Esophagus (tissue), 2 donors: ENCODE measurements around the gene ZNF146. TPM values are rescaled to one million over a fixed set of nuclear protein-coding genes. Genes with fewer than 3 reads are reported as not detected.
"Not testable (repeated sequence)": the region's sequence is repeated elsewhere in the genome, so short reads cannot be mapped to it uniquely, and the experiment has no call there.

ENCODE experiments used
- H3K27ac ChIP-seq, 2 donors: one replicate each; pipeline ENCODE4 v1.5.1; 2013; ENCODE audit warnings: low read depth in 2 of 2, mild to moderate bottlenecking in 2 of 2, inconsistent platforms in 1 of 2, low read length in 1 of 2, moderate library complexity in 1 of 2
- H3K27me3 ChIP-seq, 2 donors: one replicate each; pipeline ENCODE4 v1.6.1; 2013; ENCODE audit warnings: low read length in 2 of 2, control low read depth in 1 of 2, mild to moderate bottlenecking in 1 of 2; ENCODE audit not compliant: insufficient read depth in 2 of 2, control insufficient read depth in 1 of 2
- H3K36me3 ChIP-seq, 2 donors: one replicate each; pipeline ENCODE4 v1.6.1; 2013; ENCODE audit warnings: low read length in 1 of 2; ENCODE audit not compliant: control insufficient read depth in 2 of 2, insufficient read depth in 2 of 2
- H3K4me1 ChIP-seq, 2 donors: one replicate each; pipeline ENCODE4 v1.6.1; 2013; ENCODE audit warnings: low read length in 1 of 2; ENCODE audit not compliant: control insufficient read depth in 2 of 2, insufficient read depth in 2 of 2
- H3K4me3 ChIP-seq, 2 donors: one replicate each; pipeline ENCODE4 v1.5.1; 2013; ENCODE audit warnings: low read length in 2 of 2, mild to moderate bottlenecking in 2 of 2, low read depth in 1 of 2, moderate library complexity in 1 of 2
- H3K9me3 ChIP-seq, 2 donors: one replicate each; pipeline ENCODE4 v1.6.1; 2013; ENCODE audit warnings: mild to moderate bottlenecking in 2 of 2, low read depth in 1 of 2, low read length in 1 of 2, moderate library complexity in 1 of 2; ENCODE audit not compliant: control insufficient read depth in 2 of 2, insufficient read depth in 1 of 2
- WGBS, 2 donors: extraction: QIAGEN DNeasy Blood & Tissue Kit; methylation state at CpG; one replicate each; pipeline ENCODE4 v1.1.7; 2013; 5-methylcytosine and 5-hydroxymethylcytosine counted together
- polyA plus RNA-seq, 2 donors: library from polyadenylated mRNA; stranded (reverse); fragments of 200-250 nt; gene quantifications; one replicate each; pipeline ENCODE4 v1.2.3, GENCODE V29; 2013
- donor health status: healthy with polysubstance abuse.
- donor health status: Bipolar disorder and iron deficiency.

The ZNF146 gene
- polyA plus RNA-seq, 2 donors = 13.4 to 22.2 TPM

DNA sequence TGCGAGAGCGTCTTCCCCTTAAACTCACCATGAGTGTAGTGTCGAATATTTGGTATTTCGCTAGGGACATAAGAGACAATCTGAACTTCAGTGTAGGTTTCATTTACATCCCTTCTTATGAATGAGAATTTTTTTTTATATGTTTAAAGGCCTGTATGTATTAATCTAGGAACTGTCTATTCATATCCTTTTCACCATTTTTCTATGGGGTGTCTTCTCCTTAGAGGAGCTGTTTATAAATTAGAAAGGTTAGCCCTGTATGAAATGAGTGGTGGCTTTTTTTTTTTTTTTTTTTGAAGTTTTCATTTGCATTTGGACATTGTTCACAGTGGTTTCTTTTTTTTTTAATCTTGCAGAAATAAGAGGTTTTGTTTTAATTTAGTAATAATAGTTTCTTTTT, 7.6 kb downstream of the ZNF146 start:
- 99% methylated on average over 4 of the region's 4 CpGs for WGBS, 2 donors

DNA sequence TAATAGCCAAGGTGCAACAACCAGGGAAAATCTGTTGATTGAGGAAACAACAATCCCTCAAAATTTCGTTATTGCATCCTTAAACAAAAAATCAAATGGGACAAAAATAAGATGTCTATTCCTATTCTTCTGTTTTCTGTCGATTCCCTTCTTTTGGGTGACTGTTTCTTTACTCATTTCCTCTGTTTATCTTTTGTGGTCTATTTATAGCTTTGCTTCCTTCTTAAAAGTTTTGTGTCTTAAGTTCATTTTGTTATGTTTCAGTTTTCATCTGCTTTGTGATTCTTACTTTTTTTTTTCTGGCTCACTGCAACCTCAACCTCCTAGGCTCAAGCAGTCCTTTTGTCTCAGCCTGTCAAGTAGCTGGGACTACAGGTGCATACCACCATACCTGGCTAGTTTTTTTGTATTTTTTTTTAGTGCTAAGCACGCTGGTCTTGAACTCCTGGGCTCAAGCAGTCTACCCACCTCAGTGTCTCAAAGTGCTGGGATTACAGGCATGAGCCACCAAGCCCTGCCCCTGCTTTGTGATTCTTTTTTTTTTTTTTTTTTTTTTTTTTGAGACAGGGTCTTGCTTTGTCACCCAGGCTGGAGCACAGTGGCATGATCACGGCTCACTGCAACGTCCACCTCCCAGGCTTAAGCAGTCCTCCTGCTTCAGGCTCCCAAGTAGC, 10.4 kb downstream of the ZNF146 start:
- Histone ChIP-seq H3K36me3 (peaks cover 15 to 17% of the 10 kb centered on the region in 2 donors), H3K4me3 (no peak overlapping the region), H3K27me3 (no peaks in the 10 kb centered on the region), H3K27ac (no peak overlapping the region), H3K9me3 (peaks cover 0 to 8% of the 10 kb centered on the region in 2 donors), H3K4me1 (no peaks in the 10 kb centered on the region)
- WGBS, 2 donors = 58 to 59% methylated on average over 5 of the region's 5 CpGs

More for the DNA sequence above, 7.6 kb downstream of the ZNF146 start:
- H3K4me3 ChIP-seq = no peak overlapping the region
- H3K4me1 ChIP-seq = no peaks in the 10 kb centered on the region
- H3K27ac ChIP-seq = no peak overlapping the region
- no peaks in the 10 kb centered on the region for H3K27me3 ChIP-seq
- H3K9me3 ChIP-seq = no peaks in the 10 kb centered on the region
- H3K36me3 ChIP-seq = peaks cover 0 to 6% of the 10 kb centered on the region in 2 donors

DNA sequence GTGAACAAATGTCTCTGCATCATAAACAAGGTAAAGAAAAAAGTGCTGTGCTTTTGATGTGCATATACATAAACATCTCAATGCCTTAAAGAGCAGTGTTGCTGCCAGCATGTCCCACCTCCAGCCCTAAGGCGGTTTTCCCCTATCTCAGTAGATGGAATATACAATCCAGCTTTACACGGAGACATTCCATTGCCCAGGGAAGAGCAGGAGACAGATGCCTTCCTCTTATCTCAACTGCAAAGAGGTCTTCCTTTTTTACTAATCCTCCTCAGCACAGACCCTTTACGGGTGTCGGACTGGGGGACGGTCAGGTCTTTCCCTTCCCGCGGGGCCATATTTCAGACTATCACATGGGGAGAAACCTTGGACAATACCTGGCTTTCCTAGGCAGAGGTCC, 18.7 kb downstream of the ZNF146 start:
- peaks cover 3 to 16% of the 10 kb centered on the region in 2 donors for H3K9me3 ChIP-seq
- 70 to 87% methylated on average over 7 of the region's 7 CpGs for WGBS, 2 donors
- not testable (repeated sequence) for H3K27ac ChIP-seq, H3K4me3 ChIP-seq, H3K27me3 ChIP-seq, H3K4me1 ChIP-seq
- H3K36me3 ChIP-seq = peaks cover 30 to 41% of the 10 kb centered on the region in 2 donors

DNA sequence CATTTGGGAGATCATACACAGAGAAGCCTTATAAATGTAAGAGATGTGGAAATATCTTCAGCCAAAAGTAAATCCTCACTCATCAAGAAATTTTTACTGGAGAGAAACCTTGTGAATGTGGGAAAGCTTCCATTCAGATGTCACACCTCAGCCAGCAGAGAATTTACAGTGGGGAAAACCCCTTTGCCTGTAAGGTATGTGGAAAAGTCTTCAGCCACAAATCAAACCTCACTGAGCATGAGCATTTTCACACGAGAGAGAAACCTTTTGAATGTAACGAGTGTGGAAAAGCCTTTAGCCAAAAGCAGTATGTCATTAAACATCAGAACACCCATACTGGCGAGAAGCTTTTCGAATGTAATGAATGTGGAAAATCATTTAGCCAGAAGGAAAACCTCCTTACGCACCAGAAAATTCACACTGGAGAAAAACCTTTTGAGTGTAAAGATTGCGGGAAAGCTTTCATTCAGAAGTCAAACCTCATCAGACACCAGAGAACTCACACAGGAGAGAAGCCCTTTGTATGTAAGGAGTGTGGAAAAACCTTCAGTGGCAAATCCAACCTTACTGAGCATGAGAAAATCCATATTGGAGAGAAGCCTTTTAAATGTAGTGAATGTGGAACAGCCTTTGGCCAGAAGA, 21.5 kb downstream of the ZNF146 start:
- Histone ChIP-seq H3K4me3 (peak overlapping the region in 1 of 2 donors; percentile 1), H3K9me3 (peaks cover 3 to 11% of the 10 kb centered on the region in 2 donors), H3K27me3 (no peaks in the 10 kb centered on the region), H3K27ac (no peak overlapping the region), H3K4me1 (no peaks in the 10 kb centered on the region), H3K36me3 (peaks cover 18 to 31% of the 10 kb centered on the region in 2 donors)
- WGBS, 2 donors = 97% methylated on average over 6 of the region's 6 CpGs

DNA sequence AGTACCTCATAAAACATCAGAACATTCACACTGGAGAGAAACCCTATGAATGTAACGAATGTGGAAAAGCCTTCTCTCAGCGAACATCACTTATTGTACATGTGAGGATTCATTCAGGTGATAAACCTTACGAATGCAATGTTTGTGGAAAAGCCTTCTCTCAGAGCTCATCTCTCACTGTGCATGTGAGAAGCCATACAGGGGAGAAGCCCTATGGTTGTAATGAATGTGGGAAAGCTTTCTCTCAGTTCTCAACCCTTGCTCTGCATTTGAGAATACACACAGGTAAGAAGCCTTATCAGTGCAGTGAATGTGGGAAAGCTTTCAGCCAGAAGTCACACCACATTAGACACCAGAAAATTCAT, 22.0 kb downstream of the ZNF146 start:
- H3K36me3 ChIP-seq = peaks cover 18 to 27% of the 10 kb centered on the region in 2 donors
- H3K9me3 ChIP-seq = peaks cover 3 to 11% of the 10 kb centered on the region in 2 donors
- peak overlapping the region in 1 of 2 donors; percentile 1 for H3K4me3 ChIP-seq
- H3K27me3 ChIP-seq = no peaks in the 10 kb centered on the region
- WGBS, 2 donors = 99 to 100% methylated on average over 3 of the region's 3 CpGs
- no peak overlapping the region for H3K27ac ChIP-seq
- H3K4me1 ChIP-seq = no peaks in the 10 kb centered on the region

DNA sequence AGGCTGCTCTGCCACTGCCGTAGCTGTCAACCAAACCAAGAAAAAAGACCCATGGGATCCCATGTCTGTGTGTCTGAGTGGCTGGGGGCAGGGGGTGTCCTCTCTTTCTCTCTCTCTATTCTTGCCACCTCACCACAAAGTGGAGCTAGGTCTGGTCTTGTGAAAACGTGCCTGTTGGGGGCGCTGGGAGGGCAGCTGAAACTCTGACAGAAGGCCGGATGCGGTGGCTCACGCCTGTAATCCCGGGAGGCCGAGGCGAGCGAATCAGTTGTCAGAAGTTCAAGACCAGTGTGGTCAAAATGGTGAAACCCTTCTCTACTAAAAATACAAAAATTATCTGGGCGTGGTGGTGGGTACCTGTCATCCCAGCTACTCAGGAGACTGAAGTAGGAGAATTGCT, 29.2 kb downstream of the ZNF146 start:
- Histone ChIP-seq H3K9me3 (peaks cover 7 to 18% of the 10 kb centered on the region in 2 donors), H3K27me3 (peaks cover 0 to 3% of the 10 kb centered on the region in 2 donors), H3K4me1 (peaks cover 0 to 7% of the 10 kb centered on the region in 2 donors), H3K4me3 (no peak overlapping the region), H3K36me3 (no peaks in the 10 kb centered on the region), H3K27ac (no peak overlapping the region)
- 76 to 88% methylated on average over 11 of the region's 11 CpGs for WGBS, 2 donors

DNA sequence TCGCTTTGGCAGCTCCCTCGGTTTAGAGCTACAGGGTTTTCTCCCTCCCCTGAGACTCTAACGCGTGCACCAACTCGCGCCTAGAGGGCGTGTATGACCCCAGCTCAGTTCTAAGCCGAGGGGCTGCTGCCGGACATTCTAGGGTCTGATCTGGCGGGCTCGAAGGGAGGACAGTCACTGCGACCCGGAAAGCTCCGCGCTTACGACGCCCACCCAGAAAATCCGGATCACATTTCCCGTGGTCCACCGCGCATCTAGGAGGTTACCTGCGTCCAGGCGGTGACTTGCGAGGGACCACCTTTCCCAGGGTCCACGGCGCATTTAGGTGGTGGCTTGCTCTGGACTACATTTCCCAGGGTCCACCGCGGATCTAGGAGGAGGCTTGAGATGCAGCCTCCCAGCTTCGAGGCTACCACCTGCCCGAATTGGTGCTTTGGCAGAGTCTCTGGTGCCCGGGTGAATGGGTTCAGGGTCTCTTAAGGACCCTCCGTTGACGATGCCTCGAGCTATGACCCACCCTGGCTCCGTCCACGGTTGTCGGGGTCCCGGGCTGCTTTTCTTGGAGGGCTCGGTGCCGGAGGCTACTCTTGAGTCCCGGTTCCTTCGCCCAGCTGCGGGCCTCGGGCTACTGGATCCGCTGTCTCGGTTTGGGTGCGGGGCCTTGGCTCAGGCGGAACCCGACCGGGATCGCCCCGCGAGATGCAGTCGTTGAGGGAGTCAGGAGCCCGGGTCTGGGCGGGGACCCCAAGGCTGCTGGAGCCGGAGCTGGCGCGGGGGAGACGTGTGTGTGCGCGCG, 30.5 kb downstream of the ZNF146 start:
- Histone ChIP-seq H3K36me3 (no peaks in the 10 kb centered on the region), H3K27me3 (peaks cover 0 to 3% of the 10 kb centered on the region in 2 donors), H3K4me1 (peaks cover 0 to 7% of the 10 kb centered on the region in 2 donors), H3K27ac (no peak overlapping the region), H3K4me3 (peak overlapping the region; percentile 11 to 30), H3K9me3 (peaks cover 7 to 18% of the 10 kb centered on the region in 2 donors)
- 10% methylated on average over 60 to 63 of the region's 63 CpGs for WGBS, 2 donors

DNA sequence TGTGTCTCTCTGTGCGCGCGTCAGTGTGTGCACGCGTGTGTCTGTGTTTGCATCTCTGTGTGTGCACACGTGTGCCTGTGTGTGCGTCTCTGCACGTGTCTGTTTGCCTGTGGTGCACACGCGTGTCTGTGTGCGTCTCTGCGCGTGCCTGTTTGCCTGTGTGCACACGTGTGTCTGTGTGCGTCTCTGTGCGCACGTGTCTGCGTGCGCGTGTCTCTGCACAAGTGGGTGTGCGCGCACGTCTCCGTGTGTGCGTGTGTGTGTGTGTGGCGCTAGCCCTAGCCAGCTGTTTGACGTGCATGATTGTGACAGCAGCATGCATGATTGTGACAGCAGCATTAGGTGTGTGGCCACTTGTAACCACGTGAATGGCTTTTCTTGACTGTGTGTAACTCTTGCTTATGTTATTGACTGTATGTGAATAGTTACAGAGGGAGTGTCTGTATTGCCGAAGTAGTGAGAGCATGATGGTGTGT, 31.1 kb downstream of the ZNF146 start:
- Histone ChIP-seq H3K9me3 (peaks cover 7 to 18% of the 10 kb centered on the region in 2 donors), H3K36me3 (no peaks in the 10 kb centered on the region), H3K4me3 (peak overlapping the region in 1 of 2 donors; percentile 30), H3K27ac (no peak overlapping the region), H3K4me1 (peaks cover 0 to 7% of the 10 kb centered on the region in 2 donors), H3K27me3 (peaks cover 0 to 3% of the 10 kb centered on the region in 2 donors)
- WGBS, 2 donors = 23 to 31% methylated on average over 29 of the region's 29 CpGs

DNA sequence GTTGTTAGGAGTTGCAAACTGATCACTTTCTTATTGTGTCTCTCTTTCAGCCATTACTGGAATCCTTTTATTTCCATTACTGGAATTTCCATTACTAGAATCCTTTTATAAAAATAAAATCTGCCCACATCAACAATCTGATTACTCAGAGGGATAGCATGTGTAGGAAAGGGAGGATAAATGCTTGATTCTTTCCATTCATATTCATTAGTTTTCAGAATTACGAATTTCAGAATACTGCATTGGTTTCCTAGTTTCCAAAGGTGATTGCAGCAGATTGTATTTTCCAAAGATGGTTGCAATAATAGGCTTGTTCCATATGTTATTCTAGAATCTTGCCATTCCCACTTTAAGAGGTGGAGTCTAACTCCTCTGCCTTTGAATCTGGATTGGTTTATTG, 37.1 kb downstream of the ZNF146 start:
- Histone ChIP-seq H3K4me1 (no peaks in the 10 kb centered on the region), H3K4me3 (no peak overlapping the region), H3K9me3 (peaks cover 4 to 23% of the 10 kb centered on the region in 2 donors), H3K27me3 (no peaks in the 10 kb centered on the region), H3K27ac (no peak overlapping the region), H3K36me3 (no peaks in the 10 kb centered on the region)
- WGBS, 2 donors = 62 to 76% methylated on average over 1 of the region's 1 CpG
